PC-9 (cell line): Measurements from ENCODE around the gene WWC2. TPM values are rescaled to one million over a fixed set of nuclear protein-coding genes. Genes with fewer than 3 reads are reported as not detected.
A peak's percentile ranks its signal among the peaks of the same experiment; 100 is the strongest.

ENCODE experiments used
- BruUV-seq: library from RNA; stranded (reverse); fragments of 400-500 nt; replicated peaks from 2 replicates; lab custom pipeline; 2021; lab: Mats Ljungman, UMichigan
- CTCF ChIA-PET: fragments of 300-600 bp; sonication (Branson Sonifier 250); formaldehyde crosslinking; loops from one replicate; lab custom pipeline; 2022; ENCODE audit warnings: antibody characterized with exemption; lab: Charles Lee
- POLR2A ChIA-PET: fragments of 300-600 bp; sonication (Branson Sonifier 250); formaldehyde crosslinking; loops from one replicate; lab custom pipeline; 2022; ENCODE audit warnings: antibody characterized with exemption; ENCODE audit not compliant: unreplicated experiment; lab: Charles Lee
- DNase-seq, 2 experiments: peaks; one replicate each; pipeline versions ENCODE4 v3.0.0 to v3.0.0-alpha.2; 2015 to 2022; ENCODE audit warnings: mixed read lengths in 1 of 2
- H2AFZ ChIP-seq: fragments of 200-600 bp; sonication (generic); 2 replicates; pipeline ENCODE4 v1.8.1; 2017; ENCODE audit warnings: antibody characterized with exemption
- H3F3A ChIP-seq: fragments of 200-600 bp; sonication (generic); 2 replicates; pipeline ENCODE4 v1.8.1; 2017; ENCODE audit warnings: antibody characterized with exemption, mild to moderate bottlenecking, low read depth; ENCODE audit not compliant: insufficient read depth
- H3K27ac ChIP-seq: fragments of 200-600 bp; sonication (generic); 2 replicates; pipeline ENCODE4 v1.6.1; 2016; ENCODE audit warnings: mixed run types
- H3K27me3 ChIP-seq: fragments of 200-600 bp; sonication (generic); 2 replicates; pipeline ENCODE4 v1.6.1; 2016; ENCODE audit warnings: low read depth, mixed run types; ENCODE audit not compliant: insufficient read depth
- H3K36me3 ChIP-seq: fragments of 200-600 bp; sonication (generic); 2 replicates; pipeline ENCODE4 v1.6.1; 2016; ENCODE audit warnings: low read depth, mixed run types
- H3K4me1 ChIP-seq: fragments of 200-600 bp; sonication (generic); replicated peaks from 2 replicates; pipeline ENCODE4 v1.6.1; 2016; ENCODE audit warnings: mixed run types; ENCODE audit not compliant: insufficient read depth
- H3K4me2 ChIP-seq: fragments of 200-600 bp; sonication (generic); 2 replicates; pipeline ENCODE4 v1.6.1; 2017; ENCODE audit warnings: mixed run types
- H3K4me3 ChIP-seq: fragments of 200-600 bp; sonication (generic); 2 replicates; pipeline ENCODE4 v1.6.1; 2016; ENCODE audit warnings: mixed run types
- H3K79me2 ChIP-seq: fragments of 200-600 bp; sonication (generic); 2 replicates; pipeline ENCODE4 v1.6.1; 2017; ENCODE audit warnings: low read depth, mixed run types
- H3K9me2 ChIP-seq: fragments of 200-600 bp; sonication (generic); 2 replicates; pipeline ENCODE4 v1.8.1; 2017; ENCODE audit warnings: mild to moderate bottlenecking; ENCODE audit not compliant: insufficient read depth
- H3K9me3 ChIP-seq: fragments of 200-600 bp; sonication (generic); 2 replicates; pipeline ENCODE4 v1.8.1; 2016; ENCODE audit warnings: low read depth; ENCODE audit not compliant: insufficient read depth
- H4K20me1 ChIP-seq: fragments of 200-600 bp; sonication (generic); 2 replicates; pipeline ENCODE4 v1.8.1; 2017; ENCODE audit not compliant: insufficient read depth
- EZH2 ChIP-seq: fragments of 200-600 bp; sonication (generic); IDR thresholded peaks from 2 replicates; pipeline ENCODE4 v1.8.0; 2017; ENCODE audit warnings: antibody characterized with exemption, low read depth
- intact Hi-C: fragments of 100-400 bp; cut with micrococcal nuclease; formaldehyde crosslinking; loops from one replicate; pipeline ENCODE4 v1.10.0; 2022; ENCODE audit not compliant: unreplicated experiment
- total RNA-seq: library from RNA; stranded (reverse); gene quantifications from 2 replicates; pipeline ENCODE4 v1.2.3, GENCODE V29; 2021
- TF ChIP-seq, protein P1 (sequence below): fragments of 200-600 bp; sonication (generic); conservative IDR thresholded peaks from 2 replicates; pipeline ENCODE4 v1.6.1; 2017; ENCODE audit warnings: mixed run types, antibody characterized with exemption, mild to moderate bottlenecking, moderate library complexity

The WWC2 gene
- total RNA-seq, 1 experiment from 2014 or later = 42.3 TPM

DNA sequence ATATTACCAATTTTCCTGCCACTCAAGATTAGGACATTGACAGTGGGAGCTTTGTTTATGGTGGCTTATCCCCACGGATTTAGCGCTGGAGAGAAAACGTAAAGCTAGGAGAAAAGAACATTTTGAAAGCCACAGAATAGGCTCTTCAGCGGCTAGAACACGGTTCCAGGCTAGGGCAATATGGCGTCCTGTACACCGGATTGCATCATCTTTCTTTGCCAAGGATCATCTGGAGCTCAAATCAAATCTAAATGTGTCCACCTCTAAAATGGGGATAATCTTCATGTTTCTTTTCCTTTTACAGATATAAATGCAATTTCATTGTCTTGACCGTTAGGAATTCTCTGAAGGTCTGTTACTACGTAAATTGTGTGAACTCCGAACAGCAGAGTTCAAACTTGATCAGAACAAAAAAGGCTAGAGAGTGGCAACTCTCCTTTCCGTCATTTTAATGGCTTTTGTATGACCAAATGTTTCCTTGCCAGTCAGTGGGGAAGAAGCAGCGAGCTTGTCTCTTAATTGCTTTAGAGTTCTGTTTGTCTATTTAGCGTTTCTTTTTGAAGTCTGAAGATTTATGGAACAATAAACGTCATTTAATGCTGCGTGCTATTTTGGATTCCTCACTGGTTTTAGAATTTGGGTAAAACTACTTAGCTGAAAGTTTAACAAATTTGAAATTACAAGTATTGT, 2.6 kb upstream of the WWC2 start:
- DNase-seq = no peak
- H3K4me2 ChIP-seq = no peak overlapping the region
- no peaks in the 10 kb centered on the region for H3K27me3 ChIP-seq
- peaks cover 7% of the 10 kb centered on the region; the same call in 1 of the 2 replicates for H4K20me1 ChIP-seq
- no peaks in the 10 kb centered on the region for H3K9me2 ChIP-seq
- TF ChIP-seq EZH2 = no peak
- TF ChIP-seq, protein P1, sequence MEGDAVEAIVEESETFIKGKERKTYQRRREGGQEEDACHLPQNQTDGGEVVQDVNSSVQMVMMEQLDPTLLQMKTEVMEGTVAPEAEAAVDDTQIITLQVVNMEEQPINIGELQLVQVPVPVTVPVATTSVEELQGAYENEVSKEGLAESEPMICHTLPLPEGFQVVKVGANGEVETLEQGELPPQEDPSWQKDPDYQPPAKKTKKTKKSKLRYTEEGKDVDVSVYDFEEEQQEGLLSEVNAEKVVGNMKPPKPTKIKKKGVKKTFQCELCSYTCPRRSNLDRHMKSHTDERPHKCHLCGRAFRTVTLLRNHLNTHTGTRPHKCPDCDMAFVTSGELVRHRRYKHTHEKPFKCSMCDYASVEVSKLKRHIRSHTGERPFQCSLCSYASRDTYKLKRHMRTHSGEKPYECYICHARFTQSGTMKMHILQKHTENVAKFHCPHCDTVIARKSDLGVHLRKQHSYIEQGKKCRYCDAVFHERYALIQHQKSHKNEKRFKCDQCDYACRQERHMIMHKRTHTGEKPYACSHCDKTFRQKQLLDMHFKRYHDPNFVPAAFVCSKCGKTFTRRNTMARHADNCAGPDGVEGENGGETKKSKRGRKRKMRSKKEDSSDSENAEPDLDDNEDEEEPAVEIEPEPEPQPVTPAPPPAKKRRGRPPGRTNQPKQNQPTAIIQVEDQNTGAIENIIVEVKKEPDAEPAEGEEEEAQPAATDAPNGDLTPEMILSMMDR = no peak
- intact Hi-C loops = loop anchor here (5.0 kb wide), 1 partner anchor 86 kb away; no protein-coding TSS in a partner anchor
- BruUV-seq = no TSS peak
- H3K4me3 ChIP-seq = no peak overlapping the region
- peaks cover 24% of the 10 kb centered on the region for H3K4me1 ChIP-seq
- H3F3A ChIP-seq = peaks cover 11% of the 10 kb centered on the region
- no peaks in the 10 kb centered on the region for H3K36me3 ChIP-seq
- ChIA-PET POLR2A (no interaction called here), CTCF (interaction anchor here (0.7 to 0.8 kb wide), 2 partner anchors 154 to 166 kb away, joined by 5 to 6 read pairs; no protein-coding TSS in a partner anchor)
- no peak overlapping the region for H2AFZ ChIP-seq
- no peak overlapping the region for H3K27ac ChIP-seq
- H3K9me3 ChIP-seq = no peaks in the 10 kb centered on the region
- peaks cover 18% of the 10 kb centered on the region for H3K79me2 ChIP-seq

- BruUV-seq = TSS peak; percentile 77
- Histone ChIP-seq H3K79me2 (peaks cover 28% of the 10 kb centered on the region), H3K4me3 (peak overlapping the region; percentile 67; the same call in 1 of the 2 replicates), H3F3A (peaks cover 14% of the 10 kb centered on the region), H3K4me1 (peaks cover 34% of the 10 kb centered on the region), H4K20me1 (peaks cover 11% of the 10 kb centered on the region; the same call in 1 of the 2 replicates), H3K27ac (peak overlapping the region; percentile 89), H3K4me2 (peak overlapping the region; percentile 82), H3K9me3 (no peaks in the 10 kb centered on the region), H3K36me3 (no peaks in the 10 kb centered on the region), H2AFZ (peak overlapping the region; percentile 84), H3K27me3 (no peaks in the 10 kb centered on the region), H3K9me2 (no peaks in the 10 kb centered on the region)
- CTCF ChIA-PET = no interaction called here
- intact Hi-C loops = loop anchor here (2.0 to 5.0 kb wide), 2 partner anchors 23 to 85 kb away; no protein-coding TSS in a partner anchor
- DNase-seq = no peak
- TF ChIP-seq EZH2 = no peak
- TF ChIP-seq, protein P1 = no peak
- POLR2A ChIA-PET = interaction anchor here (1.5 kb wide), 1 partner anchor 79 kb away, joined by 10 read pairs; no protein-coding TSS in a partner anchor
Measured at GRCh38 chr4:183097231-183098018, 1.6 kb upstream of the WWC2 start.

GRCh38 chr4:183098019-183098722, 886 bp upstream of the WWC2 start:
- BruUV-seq = no TSS peak
- Histone ChIP-seq H3K4me2 (peak overlapping the region; percentile 82), H3K27me3 (no peaks in the 10 kb centered on the region), H3K9me2 (no peaks in the 10 kb centered on the region), H3K27ac (peak overlapping the region; percentile 89), H3K9me3 (no peaks in the 10 kb centered on the region), H3F3A (peaks cover 14% of the 10 kb centered on the region), H4K20me1 (peaks cover 11% of the 10 kb centered on the region; the same call in 1 of the 2 replicates), H3K4me1 (peaks cover 35% of the 10 kb centered on the region), H3K4me3 (peak overlapping the region; percentile 67), H2AFZ (peak overlapping the region; percentile 84), H3K36me3 (no peaks in the 10 kb centered on the region), H3K79me2 (peaks cover 35% of the 10 kb centered on the region)
- peak in 1 of 2 experiments; percentile 58 for DNase-seq
- POLR2A ChIA-PET = interaction anchor here (0.6 to 1.5 kb wide), 5 partner anchors 78 to 1365 kb away, joined by 3 to 10 read pairs (median 4); no protein-coding TSS in a partner anchor
- intact Hi-C loops = loop anchor here (2.0 to 5.0 kb wide), 2 partner anchors 23 to 84 kb away; no protein-coding TSS in a partner anchor
- CTCF ChIA-PET = interaction anchor here (0.6 kb wide), 2 partner anchors 23 to 153 kb away, joined by 5 to 13 read pairs; no protein-coding TSS in a partner anchor
- TF ChIP-seq EZH2 = no peak
- TF ChIP-seq, protein P1 = no peak
